RCC 7860 (cell line): ENCODE measurements around the gene DNAAF3.
"Not testable (repeated sequence)": the region's sequence is repeated elsewhere in the genome, so short reads cannot be mapped to it uniquely, and the experiment has no call there.

Experiments used
- DNase-seq: peaks from one replicate; pipeline ENCODE4 v3.0.0-alpha.2; 2015; ENCODE audit warnings: low spot score
- FAIRE-seq: peaks from 2 replicates; lab custom pipeline; 2012; peaks lifted over from hg19 to GRCh38; lab: Jason Lieb, UNC

The DNAAF3 gene

GRCh38 chr19:55166530-55167268 lies at the start of gene DNAAF3:
DNAAF3 (minus strand) TSS chr19:55166613; CDS start chr19:55166413, 200 bp downstream.
- peak; percentile 90 for DNase-seq
- FAIRE-seq = peak; percentile 87

DNA sequence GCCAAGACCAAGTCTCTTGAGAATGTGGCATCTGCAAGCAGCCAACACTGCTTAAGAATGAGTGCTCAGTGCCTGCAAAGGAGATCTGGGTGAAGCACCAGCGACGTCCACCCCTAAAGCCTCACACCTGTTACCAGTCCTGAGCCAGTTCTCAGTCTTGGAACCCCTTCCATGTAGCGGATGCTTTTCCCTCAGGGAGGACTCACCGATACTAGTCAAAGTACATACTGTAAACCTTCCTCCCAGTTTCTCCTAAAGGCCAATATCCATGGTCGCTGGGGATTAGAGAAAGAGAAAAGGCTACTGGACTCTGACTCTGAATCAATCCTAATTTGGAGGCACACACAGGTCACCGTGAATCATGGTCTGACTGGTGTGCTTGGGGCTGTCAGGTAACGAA lies 47.1 kb upstream of the DNAAF3 start:
- DNase-seq (no peak), FAIRE-seq (no peak)

DNA sequence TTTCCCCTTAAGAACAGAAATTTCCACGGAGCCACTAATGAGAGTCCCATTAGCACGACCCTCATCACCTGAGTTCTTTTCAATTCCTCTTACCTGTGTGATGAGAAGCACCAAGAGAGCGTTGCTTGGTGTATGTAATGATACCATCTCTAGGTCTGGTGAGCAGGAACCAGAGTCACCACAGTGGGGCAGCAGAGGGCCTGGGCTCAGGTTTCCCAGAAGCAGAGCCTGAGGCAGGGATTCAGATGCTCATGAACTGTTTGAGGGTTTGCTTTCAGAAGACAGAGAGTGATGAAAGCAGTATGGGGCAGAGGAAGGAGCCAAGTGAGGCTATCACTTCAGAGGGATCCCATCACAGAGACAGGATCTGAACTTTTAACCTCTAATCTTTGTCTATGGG lies 46.0 kb upstream of the DNAAF3 start:
- FAIRE-seq = no peak
- DNase-seq = no peak

DNA sequence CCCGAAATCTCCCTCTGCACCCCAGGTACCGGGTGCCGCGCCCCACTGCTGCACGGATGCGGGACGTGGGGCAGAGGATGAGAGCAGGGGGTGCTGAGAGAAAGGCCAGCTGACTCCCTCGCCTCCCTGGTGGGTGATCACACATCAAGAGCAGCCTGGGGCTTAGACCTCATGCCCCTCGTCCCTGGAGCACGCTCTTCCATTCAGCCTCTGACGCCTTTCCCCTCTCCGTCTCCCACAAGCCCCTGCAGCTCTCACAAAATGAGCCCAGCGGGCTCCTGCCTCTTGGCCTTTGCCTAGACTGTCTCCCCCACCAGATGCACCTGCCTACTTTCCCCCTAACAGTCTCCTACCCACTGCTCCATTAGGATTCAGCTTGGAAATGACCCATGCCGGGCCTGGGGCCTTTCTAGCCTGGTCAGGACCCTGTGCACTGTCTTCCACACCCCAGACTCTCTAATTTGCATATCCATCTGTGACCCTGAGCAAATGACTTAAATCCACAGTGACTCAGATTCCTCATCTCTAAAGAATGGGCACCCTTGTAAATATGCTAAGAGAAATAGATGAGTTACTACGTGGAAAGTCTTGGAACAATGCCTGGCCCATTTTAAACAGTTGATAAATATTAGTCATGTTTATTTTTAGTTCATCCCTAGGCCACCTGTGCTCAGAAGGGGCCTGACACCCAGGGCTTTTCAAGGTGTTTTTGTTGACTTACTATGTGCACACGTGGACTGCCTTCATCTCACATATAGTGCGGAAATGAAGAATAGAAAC lies 43.5 kb upstream of the DNAAF3 start:
- no peak for FAIRE-seq

GRCh38 chr19:55208880-55209692 lies 42.7 kb upstream of the DNAAF3 start, which contains the start of gene PTPRH:
PTPRH (minus strand) TSS chr19:55209501; CDS start chr19:55209433, 68 bp downstream.
- DNase-seq (no peak), FAIRE-seq (no peak)

More for the DNA sequence above, 43.5 kb upstream of the DNAAF3 start:
- peak; percentile 74 for DNase-seq

DNA sequence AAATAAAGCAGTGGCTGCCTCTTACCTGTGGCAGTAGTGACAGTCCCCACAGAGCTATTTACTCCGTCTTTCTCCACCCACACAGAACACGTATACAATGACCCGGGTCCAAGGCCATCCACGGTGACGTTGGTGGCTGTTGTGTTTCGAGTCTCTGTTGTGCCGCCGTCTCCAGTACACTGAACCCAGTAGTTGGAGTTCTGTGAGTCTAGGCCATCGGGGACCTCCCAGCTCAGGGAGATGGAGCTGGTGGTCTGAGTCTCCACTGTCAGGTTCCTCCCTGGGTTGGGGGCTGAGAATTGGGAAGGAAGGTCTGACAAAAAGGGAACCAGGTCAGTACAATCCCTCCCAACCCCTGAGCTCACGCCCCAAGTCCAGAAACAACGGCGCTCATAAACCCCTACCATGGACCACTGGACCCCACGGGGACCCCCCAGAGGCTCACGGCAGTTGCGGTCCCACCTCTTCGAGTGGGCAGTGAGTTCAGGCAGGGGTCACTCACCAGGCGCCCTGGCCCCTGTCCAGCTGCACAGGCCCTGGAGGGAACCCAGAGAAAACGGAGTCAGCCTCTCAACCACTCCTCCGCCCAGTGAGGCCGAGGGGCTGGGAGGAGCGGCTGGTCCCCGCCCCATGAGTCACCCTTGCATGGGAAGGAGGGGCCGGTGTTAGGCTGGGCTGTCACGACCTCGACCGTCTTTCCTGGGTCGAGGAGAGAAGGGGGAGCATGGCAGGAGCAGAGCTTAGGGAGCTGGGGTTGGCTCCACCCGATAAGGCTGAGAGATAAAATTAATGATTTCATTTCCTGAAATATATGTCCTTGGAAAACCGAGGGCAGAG lies 40.5 kb upstream of the DNAAF3 start:
- FAIRE-seq = peak; percentile 26
- peak; percentile 66 for DNase-seq

DNA sequence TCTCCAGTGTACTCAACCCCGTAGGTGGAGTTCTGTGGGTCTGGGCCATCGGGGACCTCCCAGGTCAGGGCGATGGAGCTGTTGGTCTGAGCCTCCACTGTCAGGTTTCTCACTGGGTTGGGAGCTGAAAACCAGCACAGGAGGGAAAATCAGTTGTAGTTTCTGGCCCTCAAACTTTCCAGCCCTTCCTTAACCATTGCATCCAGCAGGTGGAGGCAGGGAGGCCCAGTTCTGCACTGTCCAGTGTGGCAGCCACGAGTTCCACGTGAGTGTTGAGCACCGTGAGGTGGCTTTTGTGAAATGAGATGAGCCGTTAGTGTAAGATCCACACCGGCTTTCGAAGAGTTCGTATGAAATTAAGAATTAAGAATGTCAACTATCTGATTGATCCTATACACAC lies 35.8 kb upstream of the DNAAF3 start:
- not testable (repeated sequence) for FAIRE-seq, DNase-seq

- FAIRE-seq (no peak), DNase-seq (no peak)
Observed at GRCh38 chr19:55199620-55200204, 33.3 kb upstream of the DNAAF3 start.

DNA sequence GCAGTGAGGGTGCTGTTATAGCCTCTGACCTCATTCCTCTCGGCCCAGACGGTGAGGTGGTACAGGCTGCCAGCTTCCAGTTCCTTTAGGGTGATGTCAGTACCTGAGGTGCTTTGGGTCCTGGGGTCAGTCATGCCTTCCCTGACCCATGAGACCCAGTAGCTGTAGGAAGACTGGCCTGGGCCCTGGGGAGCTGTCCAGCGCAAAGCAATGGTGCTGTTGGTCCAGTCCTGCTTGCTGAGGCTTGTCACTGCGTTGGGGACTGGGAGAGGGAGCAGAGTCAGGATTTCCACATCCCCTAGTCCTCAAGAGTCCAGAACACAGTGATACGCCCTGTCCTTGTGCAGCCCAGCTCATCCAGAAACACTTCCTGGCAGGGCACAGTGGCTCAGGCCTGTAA lies 32.2 kb upstream of the DNAAF3 start:
- DNase-seq = no peak
- no peak for FAIRE-seq

- no peak for DNase-seq
- FAIRE-seq = no peak
Observed at GRCh38 chr19:55197528-55197927, 31.1 kb upstream of the DNAAF3 start.

DNA sequence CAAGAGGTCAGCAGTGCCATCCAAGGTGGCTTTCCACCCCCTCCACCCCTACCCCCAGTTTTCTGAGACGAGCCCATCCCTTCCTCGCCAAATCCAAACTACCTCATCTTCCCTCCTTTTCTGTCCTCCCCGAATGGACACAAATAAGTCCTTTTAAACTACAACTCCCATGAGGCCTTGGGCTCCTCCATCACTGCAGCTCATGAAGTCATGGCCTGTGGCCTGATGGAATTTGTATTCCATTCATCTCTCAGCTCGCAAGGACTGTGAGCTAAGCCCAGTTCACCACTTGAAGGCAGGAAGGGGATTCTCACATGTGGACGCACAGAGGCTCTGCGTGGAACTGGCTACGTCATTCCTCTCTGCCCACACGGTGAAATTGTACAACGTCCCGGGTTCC lies 30.4 kb upstream of the DNAAF3 start:
- DNase-seq = no peak
- FAIRE-seq = no peak

DNA sequence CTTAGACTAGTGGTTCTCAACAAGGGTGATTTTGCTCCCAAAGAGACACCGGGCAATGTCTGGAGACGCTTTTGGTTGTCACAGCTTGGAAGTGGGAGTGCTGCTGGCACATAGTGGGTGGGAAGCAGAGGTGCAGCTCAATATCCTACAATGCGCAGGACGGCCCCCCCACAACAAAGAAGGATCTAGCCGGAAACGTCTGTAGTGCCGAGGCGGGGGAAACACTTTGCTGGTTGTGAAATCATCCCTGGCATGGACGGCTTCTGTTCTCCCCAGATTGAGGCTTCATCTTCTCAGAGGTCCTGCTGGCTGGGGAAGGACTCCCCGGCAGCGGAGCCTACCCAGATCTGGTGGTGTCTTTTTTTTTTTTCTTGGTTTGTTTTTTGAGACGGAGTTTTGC lies 27.1 kb upstream of the DNAAF3 start:
- FAIRE-seq (no peak), DNase-seq (no peak)

- FAIRE-seq (no peak), DNase-seq (peak; percentile 44)
Observed at GRCh38 chr19:55189403-55189835, 23.0 kb upstream of the DNAAF3 start.

- DNase-seq (no peak), FAIRE-seq (no peak)
Observed at GRCh38 chr19:55188625-55189024, 22.2 kb upstream of the DNAAF3 start.

DNA sequence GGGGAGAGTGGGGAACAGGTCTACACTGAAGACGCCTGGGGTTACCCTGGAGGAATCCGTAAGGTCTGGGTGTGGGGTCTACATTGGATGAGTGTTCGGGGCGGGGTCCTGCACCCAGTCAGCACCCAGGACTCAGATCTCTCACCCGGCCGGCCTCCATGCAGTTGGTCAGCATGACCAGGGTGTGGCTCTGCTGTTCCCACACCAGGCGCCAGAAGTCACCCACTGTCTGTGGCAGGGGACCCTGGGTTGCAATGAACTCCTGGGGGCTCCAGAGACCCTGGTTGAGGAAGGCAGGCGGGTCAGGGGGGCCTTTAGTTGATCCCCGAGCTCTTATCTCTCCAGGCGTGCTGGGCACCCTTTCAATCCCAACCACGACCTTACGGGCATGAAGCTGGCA lies 19.7 kb upstream of the DNAAF3 start:
- no peak for DNase-seq
- FAIRE-seq = no peak

DNA sequence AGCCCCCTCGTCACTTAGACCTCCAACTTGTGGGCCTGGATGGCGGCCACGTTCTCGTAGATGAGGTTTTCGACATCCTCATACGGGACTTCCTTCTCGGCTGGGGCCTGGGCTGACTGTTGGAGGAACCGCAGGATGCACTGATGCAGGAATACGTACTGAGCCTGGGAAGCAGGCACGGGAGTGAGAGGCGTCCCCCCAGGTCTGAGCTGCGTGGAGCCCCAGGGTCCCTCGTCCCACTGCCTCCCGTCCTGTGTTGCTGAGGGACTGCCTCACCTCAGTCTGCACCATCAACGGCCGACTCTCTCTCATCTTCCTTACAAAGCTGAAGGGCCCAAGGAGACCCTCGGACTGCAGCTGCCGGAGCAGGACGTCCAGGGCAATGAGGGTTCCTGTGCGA lies 15.3 kb upstream of the DNAAF3 start:
- FAIRE-seq (no peak), DNase-seq (no peak)

- DNase-seq = no peak
- FAIRE-seq = no peak
Observed at GRCh38 chr19:55179606-55180484, 13.4 kb upstream of the DNAAF3 start, which contains the start of gene SYT5. SYT5 (minus strand) TSS chr19:55180289; CDS start chr19:55179041, 1,248 bp downstream.

DNA sequence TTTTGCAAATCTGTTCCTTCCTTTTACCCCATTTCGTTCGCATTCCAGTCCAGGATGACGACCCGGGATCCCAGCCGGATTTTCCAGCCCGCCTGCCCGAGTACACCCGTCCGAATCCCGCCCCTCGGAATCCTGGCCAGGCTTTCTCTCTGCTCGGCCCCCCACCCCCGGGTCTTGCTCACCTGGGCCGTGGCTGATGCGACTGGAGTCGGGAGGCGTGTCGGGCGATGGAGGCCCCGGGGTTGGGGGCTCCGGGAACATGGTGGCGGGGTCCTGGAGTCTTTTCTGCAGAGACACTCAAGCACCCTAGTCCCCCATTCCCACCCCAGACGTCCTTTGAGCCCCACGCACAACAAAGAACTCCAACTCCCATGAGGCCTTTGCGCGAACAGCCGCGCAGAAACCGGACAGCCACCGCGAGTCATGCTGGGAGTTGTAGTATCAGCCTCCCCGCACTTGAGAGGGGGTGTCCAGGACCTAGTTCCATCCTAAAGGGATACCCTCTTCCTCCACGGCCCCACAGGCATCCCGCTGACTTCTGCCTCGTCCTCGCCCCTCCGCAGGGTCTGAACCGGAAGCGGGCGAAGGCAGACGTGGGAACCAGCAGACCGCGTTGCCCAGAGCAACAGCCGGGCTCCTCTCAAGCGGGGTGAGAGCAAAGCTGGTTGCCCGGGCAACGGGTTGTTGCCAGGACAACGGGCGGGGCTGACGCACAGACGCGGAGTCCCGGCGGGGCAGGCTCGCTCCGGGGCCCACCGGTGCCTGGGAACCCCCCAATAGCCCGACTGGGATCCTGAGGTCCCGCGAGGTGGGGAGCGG lies 12.6 kb upstream of the DNAAF3 start:
- DNase-seq = no peak
- no peak for FAIRE-seq
